T1000 (cell line): ENCODE data around the gene RBM12.

ENCODE experiments used
- DNase-seq: peaks from one replicate; lab custom pipeline; 2025; ENCODE audit warnings: mixed read lengths; lab: John Stamatoyannopoulos, UW

RBM12 gene

DNA sequence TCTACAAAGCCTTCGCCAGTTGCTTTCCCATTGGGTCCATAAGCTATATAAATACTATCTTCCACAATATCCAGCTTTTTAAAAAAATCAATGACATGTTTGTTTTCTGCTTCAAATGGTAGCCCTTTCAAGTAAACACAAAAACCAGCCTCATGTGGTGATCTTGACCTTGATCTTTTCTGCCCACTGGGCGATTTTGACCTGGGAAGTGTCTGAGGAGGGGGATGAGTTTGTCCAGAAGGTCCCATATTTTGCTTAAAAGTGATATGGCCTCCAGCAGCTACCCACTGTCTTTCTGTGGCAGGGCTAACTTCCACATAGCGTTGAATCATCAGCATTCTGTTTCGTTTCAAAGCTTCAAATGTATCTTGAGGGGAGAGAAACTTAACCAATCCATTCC, 10.8 kb downstream of the RBM12 start:
- no peak for DNase-seq

- no peak for DNase-seq
These were observed 11.3 kb downstream of the RBM12 start for GRCh38 chr20:35653430-35653734.

DNA sequence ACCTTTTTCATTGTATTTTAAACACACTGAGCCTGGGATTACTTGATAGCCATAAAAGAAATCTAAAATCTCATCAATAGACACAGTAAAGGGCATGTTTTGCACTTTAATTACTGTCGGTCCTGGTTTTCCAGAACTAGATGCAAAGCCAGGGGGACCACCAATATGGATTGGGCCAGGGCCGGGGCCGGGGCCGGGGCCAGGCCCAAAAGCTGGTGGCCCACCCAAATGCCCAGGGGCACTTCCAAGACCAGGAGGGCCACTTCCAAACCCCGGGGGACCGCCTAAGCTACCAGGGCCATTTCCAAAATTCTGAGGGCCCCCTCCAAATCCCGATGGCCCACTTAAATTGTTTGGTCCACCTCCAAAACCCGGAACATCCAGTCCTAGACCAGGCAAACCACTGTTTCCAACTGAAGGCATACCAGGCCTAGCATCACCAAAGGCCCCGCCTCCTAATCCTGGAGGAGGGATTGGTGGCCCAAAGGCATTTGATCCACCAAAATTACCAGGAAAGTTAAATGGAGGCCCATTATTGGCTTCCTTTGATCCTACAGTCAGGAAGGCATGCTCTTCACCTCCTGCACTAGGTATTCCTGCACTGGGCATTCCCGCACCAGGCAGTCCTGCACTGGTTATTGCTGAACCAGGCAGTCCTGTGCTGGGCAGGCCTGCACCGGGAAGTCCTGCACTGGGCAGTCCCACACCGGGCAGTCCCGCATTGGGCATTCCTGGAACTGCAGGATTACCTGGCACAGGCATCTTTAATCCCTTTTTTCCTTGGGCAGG, 11.9 kb downstream of the RBM12 start:
- DNase-seq: no peak

DNA sequence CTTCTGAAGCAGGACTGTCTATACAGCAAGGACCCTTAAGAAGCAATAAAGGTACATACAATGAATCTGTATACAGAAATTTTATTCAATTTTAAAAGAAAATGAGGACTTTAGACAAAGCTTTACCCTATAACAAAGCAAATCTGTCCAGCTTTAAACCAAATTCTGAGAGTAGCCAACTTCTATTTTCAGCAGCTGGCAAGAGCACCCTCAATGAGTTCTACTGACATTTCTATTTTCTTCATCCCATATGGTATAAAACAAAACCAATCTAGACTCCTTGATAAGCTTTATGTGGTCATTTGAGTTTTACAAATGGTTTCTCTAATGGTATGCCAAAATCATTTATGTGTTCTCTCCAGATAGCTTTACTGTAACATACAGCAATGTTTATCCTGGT, 12.7 kb downstream of the RBM12 start:
- no peak for DNase-seq

DNA sequence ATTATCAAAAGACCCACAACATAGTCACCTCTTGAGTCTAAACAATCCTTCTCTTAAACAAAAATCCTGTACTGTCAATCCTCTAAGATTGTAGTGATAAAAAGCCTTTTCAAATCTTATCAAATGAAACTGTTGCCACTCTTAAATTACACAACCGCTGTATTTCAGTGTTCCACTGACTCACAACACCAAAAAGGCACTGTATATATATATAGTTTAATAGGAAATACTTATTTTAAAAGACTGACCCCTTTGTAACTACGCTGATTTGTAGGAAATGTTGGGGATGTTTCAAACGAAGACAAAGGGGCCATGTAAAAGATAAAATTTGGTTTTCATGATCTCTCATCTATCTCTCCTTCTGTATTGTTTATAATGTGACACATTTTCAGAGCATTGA, 14.1 kb downstream of the RBM12 start:
- no peak for DNase-seq

GRCh38 chr20:35648836-35649235, 15.9 kb downstream of the RBM12 start:
- DNase-seq: no peak

DNA sequence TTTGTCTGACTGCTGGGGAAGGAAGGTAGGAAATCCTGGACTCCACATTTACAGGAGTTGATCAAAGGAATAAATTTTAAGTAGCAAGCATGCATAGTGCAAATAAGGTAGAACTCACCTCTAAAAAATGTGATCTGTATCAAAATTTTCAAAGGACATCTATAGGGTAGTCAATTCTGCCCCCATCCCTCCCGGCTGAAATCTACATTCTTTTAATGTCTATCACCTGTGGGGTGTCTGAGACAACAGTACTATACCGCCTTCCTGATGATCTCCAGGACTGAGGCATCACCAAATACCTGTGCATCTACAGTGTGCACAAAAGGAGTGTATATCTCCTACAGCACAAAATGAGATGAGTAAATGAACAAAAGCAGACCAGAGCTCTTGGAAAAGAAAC, 19.9 kb downstream of the RBM12 start:
- no peak for DNase-seq

- no peak for DNase-seq
These were observed 21.7 kb downstream of the RBM12 start for GRCh38 chr20:35643045-35643444.

DNA sequence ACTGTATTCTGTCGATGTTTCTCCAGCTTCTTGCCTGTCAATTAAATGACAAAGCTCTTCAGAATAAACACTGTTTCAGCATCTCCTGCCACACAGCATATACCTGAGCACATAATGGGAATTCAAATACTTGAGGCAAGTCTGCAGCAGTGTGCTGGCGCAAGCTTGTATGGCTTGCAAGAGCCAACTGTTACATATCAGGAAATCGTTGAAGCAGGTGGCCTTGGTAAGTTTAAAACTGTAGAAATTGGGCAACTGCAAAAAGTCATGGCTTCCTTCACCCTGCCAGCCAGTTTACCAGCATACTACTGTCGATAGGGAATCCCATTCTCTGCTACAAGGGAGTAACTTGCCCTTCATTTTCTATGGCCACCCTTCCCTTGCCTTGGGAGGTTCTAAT, 23.0 kb downstream of the RBM12 start:
- DNase-seq: no peak

- DNase-seq: no peak
These were observed 24.0 kb downstream of the RBM12 start for GRCh38 chr20:35640724-35641123.

DNA sequence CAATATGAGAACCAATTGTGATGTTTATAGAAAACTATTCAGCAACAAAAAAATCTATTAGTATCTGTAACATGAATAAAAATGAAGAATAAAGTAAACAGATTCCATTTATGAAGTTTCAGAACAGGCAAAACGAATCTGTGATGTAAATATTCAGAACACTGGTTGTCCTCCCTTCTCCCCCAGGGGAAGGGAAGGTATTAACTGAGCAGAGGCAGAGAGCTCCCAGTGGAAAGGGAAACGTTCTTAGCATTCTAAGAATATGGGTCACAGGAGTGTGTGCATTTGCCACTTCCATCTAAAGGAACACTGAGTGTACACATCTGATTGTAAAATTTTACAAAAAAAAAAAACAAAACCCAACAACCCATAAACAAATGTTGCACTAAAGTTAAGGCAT, 25.9 kb downstream of the RBM12 start:
- no peak for DNase-seq

- DNase-seq: no peak
These were observed 27.4 kb downstream of the RBM12 start for GRCh38 chr20:35637276-35637675.

- DNase-seq: no peak
These were observed 28.6 kb downstream of the RBM12 start for GRCh38 chr20:35636095-35636494.

DNA sequence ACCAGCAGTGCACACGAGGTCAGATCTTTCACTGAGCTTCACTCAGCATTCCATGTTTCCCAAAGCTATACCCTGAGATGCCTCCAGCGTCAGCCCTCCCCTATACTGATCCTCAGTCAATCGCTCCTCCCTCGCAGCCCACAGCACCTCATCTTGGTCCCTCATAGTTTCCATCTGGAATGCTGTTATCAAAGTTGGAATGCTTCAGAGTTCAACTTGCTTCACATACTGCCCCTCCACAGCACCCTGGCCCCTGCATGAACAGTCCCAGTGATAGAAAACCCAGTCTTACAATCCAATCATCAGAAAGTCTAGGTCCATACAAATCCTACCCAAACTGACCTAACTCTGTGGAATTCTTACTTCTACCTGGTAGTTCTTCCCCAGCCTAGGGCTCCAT, 29.0 kb downstream of the RBM12 start:
- DNase-seq: no peak

- DNase-seq: no peak
These were observed 32.1 kb downstream of the RBM12 start for GRCh38 chr20:35632539-35633115.

DNA sequence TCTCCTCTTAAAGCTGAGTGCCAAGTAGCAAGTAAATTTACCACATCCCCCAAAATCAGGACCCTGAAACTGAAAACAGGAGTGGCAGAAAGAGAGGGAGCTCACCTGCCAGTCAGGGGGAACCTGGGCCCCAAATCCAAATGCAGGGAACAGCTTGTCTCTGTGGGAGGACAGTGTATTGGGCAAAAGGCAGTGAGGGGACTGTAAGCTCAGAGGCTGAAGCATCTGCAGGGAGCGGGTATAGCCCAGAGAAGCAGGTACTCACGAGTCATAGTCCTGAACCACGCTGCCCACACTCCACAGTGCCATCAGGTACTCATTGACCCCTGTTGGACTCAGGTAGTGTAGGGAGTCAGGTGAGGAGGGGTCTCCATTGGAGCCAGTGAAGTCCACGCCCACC, 34.1 kb downstream of the RBM12 start:
- DNase-seq: no peak

GRCh38 chr20:35629427-35630145, 35.1 kb downstream of the RBM12 start:
- DNase-seq: no peak

DNA sequence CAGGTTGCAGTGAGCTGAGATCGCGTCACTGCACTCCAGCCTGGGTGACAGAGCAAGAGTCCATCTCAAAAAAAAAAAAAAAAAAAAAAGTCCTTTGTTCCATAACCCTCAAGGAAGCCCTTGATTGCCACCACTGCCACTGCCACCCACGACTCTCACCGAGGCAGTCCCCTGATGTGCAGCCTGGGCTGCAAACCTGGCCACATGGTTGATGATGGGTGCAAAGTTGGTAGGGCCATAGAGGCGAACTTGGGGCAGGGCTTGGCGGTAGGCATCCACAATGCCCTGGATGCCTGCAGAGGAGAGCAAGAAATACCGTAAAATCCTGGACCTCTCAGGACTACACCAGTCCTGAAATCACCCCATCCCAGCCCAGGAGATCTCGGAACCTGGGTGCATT, 37.6 kb downstream of the RBM12 start:
- DNase-seq: no peak

DNA sequence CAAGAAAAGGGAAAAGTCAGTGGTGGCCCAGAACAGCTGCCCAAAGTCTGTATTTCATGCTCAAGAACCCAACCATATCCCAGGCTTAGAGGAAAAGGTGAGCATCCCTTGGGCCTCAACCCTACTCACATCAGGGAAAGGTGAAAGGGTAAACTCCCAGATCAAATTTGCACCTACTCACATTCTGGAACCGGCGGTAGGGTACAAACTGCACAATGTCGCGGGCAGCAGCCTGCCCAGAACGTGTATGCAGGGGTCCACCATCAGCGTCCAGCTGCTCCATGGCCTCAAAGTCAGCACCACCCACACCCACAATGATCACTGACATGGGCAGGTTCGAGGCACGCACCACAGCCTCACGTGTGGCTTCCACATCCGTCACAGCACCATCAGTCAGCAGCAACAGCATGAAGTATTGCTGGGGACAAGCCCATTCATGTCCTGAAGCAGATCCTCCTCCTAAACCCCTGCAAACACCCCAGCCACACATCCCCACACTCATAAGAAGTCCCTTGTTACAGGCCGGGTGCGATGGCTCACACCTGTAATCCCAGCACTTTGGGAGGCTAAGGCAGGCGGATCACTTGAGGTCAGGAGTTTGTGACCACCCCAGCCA, 38.2 kb downstream of the RBM12 start:
- no peak for DNase-seq

GRCh38 chr20:35625584-35626385, 38.9 kb downstream of the RBM12 start:
- no peak for DNase-seq

DNA sequence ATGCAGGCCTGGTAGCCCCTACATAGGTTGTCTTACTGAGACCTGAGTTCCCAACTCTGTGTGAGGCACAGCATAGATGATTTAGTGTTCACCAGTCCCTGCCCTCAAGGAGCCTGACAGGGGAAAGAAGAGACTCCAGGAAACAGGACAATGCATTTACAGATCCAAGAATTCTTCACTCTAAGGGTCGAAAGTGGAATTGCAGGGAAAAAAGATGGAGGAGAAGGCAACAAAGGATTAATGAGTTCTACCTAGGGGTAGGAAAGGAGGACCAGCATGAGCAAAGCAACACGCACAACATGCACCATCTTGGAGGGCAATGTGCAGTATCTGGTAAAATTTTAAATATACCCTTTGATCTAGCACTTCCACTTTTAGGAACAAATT, 43.1 kb downstream of the RBM12 start:
- DNase-seq: no peak
